ENCODE measurements around the gene EMILIN1. TPM values are rescaled to one million over a fixed set of nuclear protein-coding genes. Genes with fewer than 3 reads are reported as not detected.
A peak's percentile ranks its signal among the peaks of the same experiment; 100 is the strongest.

Gene EMILIN1
- total RNA-seq, 3 donors from 2014 or later = 12.1 to 256 (median 42.3) TPM

- ATAC-seq (peak; percentile 83), DNase-seq (peak; percentile 97 to 98 (median 98))
- intact Hi-C loops (cut with DNase I, micrococcal nuclease) = no loop called here
- TF ChIP-seq, protein P1, sequence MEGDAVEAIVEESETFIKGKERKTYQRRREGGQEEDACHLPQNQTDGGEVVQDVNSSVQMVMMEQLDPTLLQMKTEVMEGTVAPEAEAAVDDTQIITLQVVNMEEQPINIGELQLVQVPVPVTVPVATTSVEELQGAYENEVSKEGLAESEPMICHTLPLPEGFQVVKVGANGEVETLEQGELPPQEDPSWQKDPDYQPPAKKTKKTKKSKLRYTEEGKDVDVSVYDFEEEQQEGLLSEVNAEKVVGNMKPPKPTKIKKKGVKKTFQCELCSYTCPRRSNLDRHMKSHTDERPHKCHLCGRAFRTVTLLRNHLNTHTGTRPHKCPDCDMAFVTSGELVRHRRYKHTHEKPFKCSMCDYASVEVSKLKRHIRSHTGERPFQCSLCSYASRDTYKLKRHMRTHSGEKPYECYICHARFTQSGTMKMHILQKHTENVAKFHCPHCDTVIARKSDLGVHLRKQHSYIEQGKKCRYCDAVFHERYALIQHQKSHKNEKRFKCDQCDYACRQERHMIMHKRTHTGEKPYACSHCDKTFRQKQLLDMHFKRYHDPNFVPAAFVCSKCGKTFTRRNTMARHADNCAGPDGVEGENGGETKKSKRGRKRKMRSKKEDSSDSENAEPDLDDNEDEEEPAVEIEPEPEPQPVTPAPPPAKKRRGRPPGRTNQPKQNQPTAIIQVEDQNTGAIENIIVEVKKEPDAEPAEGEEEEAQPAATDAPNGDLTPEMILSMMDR (IDR thresholded peaks at IDR 0.05) = no peak
- Histone ChIP-seq H3K4me3 (peak within 1 kb of the TSS; percentile 86), H3K9me3 (no peaks in the 10 kb centered on the region), H3K36me3 (ENCODE audit: low read depth) (no peaks in the 10 kb centered on the region), H3K4me1 (ENCODE audit: low read depth) (peaks cover 15% of the 10 kb centered on the region)
These were observed 27.2 kb upstream of the EMILIN1 start, which contains the start of gene AGBL5 for GRCh38 chr2:27050996-27051901. Gene AGBL5 (plus strand): TSS chr2:27051668. CDS start chr2:27052959, 1,291 bp downstream.

DNA sequence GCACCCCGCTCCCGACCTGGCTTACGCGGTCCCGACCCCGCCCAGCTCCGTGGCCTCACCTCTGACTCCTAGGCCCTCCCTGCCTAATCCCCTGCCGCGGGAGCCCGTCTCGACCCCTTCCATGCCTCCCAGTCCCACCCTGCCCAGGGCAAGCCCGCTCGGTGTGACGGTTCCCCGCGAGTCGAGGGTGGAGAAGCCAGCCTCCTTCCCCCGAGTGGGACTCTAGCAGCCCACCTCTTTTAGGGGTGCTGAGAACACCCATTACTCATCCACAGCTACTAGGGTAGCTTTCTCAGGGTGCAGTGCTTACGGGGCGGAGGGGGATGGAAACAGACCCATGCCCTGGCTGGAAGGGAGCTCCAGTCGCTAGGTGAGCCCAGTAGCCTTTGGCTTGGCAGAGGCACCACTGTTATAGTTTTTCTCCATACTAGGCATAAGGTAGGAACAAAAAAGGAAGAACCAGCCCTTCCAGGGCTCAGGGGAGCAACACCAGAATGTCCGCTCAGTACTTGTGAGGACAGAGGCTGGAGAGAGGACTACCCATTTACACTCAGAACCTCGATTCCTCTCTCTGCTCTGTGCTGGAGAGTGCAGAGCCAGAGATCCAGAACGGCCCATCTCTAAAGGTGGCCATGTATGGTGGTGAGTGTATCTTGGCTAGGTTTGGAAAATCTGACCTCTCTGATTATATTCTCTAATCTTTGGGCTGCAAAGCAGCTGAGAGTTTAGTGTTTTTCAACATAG, 26.3 kb upstream of the EMILIN1 start:
- Histone ChIP-seq H3K9me3 (no peaks in the 10 kb centered on the region), H3K4me1 (ENCODE audit: low read depth) (peaks cover 15% of the 10 kb centered on the region), H3K4me3 (peak overlapping the region; percentile 86), H3K36me3 (ENCODE audit: low read depth) (no peaks in the 10 kb centered on the region)
- TF ChIP-seq, protein P1 (IDR thresholded peaks at IDR 0.05) = no peak
- intact Hi-C loops (cut with DNase I, micrococcal nuclease) = no loop called here
- DNase-seq (peak in 2 of 3 donors; percentile 24 to 80), ATAC-seq (no peak)

DNA sequence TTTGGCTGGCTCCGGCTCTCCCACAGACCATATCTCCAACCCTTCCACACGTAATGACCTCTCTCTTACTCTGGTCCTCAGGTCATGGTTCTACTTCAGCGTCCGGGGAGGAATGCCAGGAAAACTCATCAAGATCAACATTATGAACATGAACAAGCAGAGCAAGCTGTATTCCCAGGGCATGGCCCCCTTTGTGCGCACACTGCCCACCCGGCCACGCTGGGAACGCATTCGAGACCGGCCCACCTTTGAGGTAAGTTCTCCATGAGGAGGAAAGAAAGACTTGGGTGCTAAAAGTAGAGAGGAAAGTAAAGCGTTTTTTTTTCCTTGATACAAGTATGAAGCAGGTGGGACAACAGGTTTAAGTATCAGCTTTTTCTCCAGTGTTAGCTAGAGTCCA, 25.1 kb upstream of the EMILIN1 start:
- H3K4me3 ChIP-seq = no peak overlapping the region
- no peaks in the 10 kb centered on the region for H3K36me3 ChIP-seq (ENCODE audit: low read depth)
- no peaks in the 10 kb centered on the region for H3K9me3 ChIP-seq
- intact Hi-C loops (cut with DNase I, micrococcal nuclease) = no loop called here
- ATAC-seq (no peak), DNase-seq (peak in 1 of 3 donors; percentile 17)
- H3K4me1 ChIP-seq (ENCODE audit: low read depth) = peaks cover 15% of the 10 kb centered on the region
- TF ChIP-seq, protein P1 (IDR thresholded peaks at IDR 0.05) = no peak

GRCh38 chr2:27053776-27054175, 24.6 kb upstream of the EMILIN1 start:
- intact Hi-C loops (cut with DNase I, micrococcal nuclease) = no loop called here
- H3K36me3 ChIP-seq (ENCODE audit: low read depth) = no peaks in the 10 kb centered on the region
- DNase-seq (no peak), ATAC-seq (no peak)
- TF ChIP-seq, protein P1 (IDR thresholded peaks at IDR 0.05) = no peak
- peaks cover 15% of the 10 kb centered on the region for H3K4me1 ChIP-seq (ENCODE audit: low read depth)
- H3K9me3 ChIP-seq = no peaks in the 10 kb centered on the region
- no peak overlapping the region for H3K4me3 ChIP-seq

DNA sequence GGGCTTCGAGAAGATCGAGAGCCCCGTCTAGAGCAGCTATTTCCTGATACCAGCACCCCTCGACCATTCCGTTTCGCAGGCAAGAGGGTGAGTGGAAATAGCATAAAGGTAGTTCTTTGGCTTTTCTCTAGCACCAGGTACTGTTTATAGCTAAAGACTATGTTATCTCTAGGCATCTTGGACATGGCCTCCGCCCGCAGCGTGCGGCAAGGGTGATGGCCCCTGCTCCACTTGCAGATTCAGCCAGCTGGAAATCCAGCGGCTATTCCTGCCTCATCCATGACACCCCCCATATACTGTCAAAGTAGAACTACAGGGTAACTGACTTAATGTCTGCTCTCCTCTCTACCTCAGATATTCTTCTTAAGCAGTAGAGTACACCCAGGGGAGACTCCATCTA, 23.7 kb upstream of the EMILIN1 start:
- DNase-seq = no peak
- Histone ChIP-seq H3K4me1 (ENCODE audit: low read depth) (peaks cover 8% of the 10 kb centered on the region), H3K36me3 (ENCODE audit: low read depth) (no peaks in the 10 kb centered on the region), H3K9me3 (no peaks in the 10 kb centered on the region), H3K4me3 (no peak overlapping the region)
- intact Hi-C loops (cut with DNase I, micrococcal nuclease) = no loop called here
- TF ChIP-seq, protein P1 (IDR thresholded peaks at IDR 0.05) = no peak
- ATAC-seq = no peak
